Fibroblast of pulmonary artery (primary cell): ENCODE data around the gene RGS3.

Experiments
- DNase-seq: peaks from one replicate; pipeline ENCODE4 v3.0.0-alpha.2; 2010; ENCODE audit warnings: low read depth
- H3K4me3 ChIP-seq: replicated peaks from 2 replicates; pipeline ENCODE4 v1.5.1; 2011; ENCODE audit warnings: low read depth, mild to moderate bottlenecking, control low read depth, low read length, moderate library complexity
- TF ChIP-seq, protein P1 (sequence below): IDR thresholded peaks from 2 replicates; pipeline ENCODE4 v1.5.1; 2011; ENCODE audit warnings: mild to moderate bottlenecking, control low read depth, low read length, inconsistent platforms; ENCODE audit errors: missing control alignments

RGS3 gene

GRCh38 chr9:113521693-113522255 lies 58.2 kb downstream of the RGS3 start:
- TF ChIP-seq, protein P1, sequence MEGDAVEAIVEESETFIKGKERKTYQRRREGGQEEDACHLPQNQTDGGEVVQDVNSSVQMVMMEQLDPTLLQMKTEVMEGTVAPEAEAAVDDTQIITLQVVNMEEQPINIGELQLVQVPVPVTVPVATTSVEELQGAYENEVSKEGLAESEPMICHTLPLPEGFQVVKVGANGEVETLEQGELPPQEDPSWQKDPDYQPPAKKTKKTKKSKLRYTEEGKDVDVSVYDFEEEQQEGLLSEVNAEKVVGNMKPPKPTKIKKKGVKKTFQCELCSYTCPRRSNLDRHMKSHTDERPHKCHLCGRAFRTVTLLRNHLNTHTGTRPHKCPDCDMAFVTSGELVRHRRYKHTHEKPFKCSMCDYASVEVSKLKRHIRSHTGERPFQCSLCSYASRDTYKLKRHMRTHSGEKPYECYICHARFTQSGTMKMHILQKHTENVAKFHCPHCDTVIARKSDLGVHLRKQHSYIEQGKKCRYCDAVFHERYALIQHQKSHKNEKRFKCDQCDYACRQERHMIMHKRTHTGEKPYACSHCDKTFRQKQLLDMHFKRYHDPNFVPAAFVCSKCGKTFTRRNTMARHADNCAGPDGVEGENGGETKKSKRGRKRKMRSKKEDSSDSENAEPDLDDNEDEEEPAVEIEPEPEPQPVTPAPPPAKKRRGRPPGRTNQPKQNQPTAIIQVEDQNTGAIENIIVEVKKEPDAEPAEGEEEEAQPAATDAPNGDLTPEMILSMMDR: no peak
- H3K4me3 ChIP-seq: no peak overlapping the region
- no peak for DNase-seq

DNA sequence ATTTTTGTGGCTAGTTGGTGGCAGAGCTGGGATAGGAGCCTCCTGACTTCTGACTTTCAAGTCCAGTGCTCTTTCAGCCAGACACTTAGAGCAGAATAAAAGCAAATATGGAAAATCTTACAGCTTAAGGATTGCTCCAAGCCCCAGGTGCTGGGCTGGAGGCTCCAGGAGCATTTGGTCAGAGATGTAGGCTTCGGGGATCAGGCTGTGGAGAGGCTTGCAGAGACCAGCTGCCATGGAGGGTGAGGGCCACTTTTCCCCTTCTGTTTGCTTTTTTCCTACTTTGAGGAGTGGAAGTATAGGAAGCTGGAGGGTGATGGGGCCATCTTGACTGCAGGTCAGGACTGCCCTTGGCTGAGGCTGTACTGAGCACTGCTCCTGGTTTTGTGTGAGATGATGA lies 58.9 kb downstream of the RGS3 start:
- no peak overlapping the region for H3K4me3 ChIP-seq
- TF ChIP-seq, protein P1: no peak
- no peak for DNase-seq

- H3K4me3 ChIP-seq: no peak overlapping the region
- DNase-seq: no peak
- TF ChIP-seq, protein P1: no peak
Observed at GRCh38 chr9:113522858-113523257, 59.3 kb downstream of the RGS3 start.

GRCh38 chr9:113523421-113524141 lies 60.1 kb downstream of the RGS3 start:
- no peak for DNase-seq
- TF ChIP-seq, protein P1: no peak
- no peak overlapping the region for H3K4me3 ChIP-seq

GRCh38 chr9:113524468-113524867 lies 60.9 kb downstream of the RGS3 start:
- no peak for DNase-seq
- H3K4me3 ChIP-seq: no peak overlapping the region
- TF ChIP-seq, protein P1: no peak

- TF ChIP-seq, protein P1: no peak
- no peak for DNase-seq
- no peak overlapping the region for H3K4me3 ChIP-seq
Observed at GRCh38 chr9:113525205-113525604, 61.7 kb downstream of the RGS3 start.

DNA sequence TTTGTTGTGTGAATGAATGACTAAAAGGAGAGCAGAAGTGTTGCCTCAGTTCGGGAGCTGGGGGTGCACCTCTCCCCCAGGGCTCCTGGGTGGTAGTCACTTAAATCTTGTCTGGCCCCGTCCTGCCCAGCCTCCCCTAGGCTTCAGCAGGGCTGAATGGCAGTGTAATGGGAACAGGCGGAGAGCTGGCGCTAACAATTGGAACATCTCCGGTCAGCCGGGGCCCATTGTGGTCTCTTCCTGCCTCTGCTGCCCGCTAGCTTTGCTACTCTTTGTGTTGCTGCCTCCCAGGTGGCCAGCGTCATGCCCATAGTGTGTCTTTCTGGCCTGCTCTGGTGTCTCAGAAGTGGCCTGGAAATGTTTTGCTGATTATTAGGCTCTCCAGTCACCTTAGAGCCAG lies 62.3 kb downstream of the RGS3 start:
- no peak overlapping the region for H3K4me3 ChIP-seq
- DNase-seq: no peak
- TF ChIP-seq, protein P1: no peak
